HG03060 (cell line): ENCODE measurements around the gene CSNK2A1.
"Not testable (repeated sequence)": the region's sequence is repeated elsewhere in the genome, so short reads cannot be mapped to it uniquely, and the experiment has no call there.

ENCODE experiments used
- ATAC-seq: cut with Tn5 transposase; IDR thresholded peaks from one replicate; pipeline ENCODE4 v1.9.1; 2021; ENCODE audit warnings: low read depth, moderate number of reproducible peaks; ENCODE audit not compliant: unreplicated experiment

The CSNK2A1 gene

GRCh38 chr20:543369-544152 is at the start of gene CSNK2A1:
TSS of gene CSNK2A1 (minus strand) at chr20:543790. CDS start at chr20:508551, 35,239 bp downstream.
- peak; percentile 90 for ATAC-seq

- ATAC-seq, result no peak
Measured at GRCh38 chr20:592506-592905, 48.9 kb upstream of the CSNK2A1 start.

- no peak for ATAC-seq
Measured at GRCh38 chr20:591941-592340, 48.4 kb upstream of the CSNK2A1 start.

- peak; percentile 47 for ATAC-seq
Measured at GRCh38 chr20:588932-589672, 45.5 kb upstream of the CSNK2A1 start.

GRCh38 chr20:588476-588875 is 44.9 kb upstream of the CSNK2A1 start:
- ATAC-seq, result no peak

- ATAC-seq, result no peak
Measured at GRCh38 chr20:584971-585301, 41.3 kb upstream of the CSNK2A1 start.

DNA sequence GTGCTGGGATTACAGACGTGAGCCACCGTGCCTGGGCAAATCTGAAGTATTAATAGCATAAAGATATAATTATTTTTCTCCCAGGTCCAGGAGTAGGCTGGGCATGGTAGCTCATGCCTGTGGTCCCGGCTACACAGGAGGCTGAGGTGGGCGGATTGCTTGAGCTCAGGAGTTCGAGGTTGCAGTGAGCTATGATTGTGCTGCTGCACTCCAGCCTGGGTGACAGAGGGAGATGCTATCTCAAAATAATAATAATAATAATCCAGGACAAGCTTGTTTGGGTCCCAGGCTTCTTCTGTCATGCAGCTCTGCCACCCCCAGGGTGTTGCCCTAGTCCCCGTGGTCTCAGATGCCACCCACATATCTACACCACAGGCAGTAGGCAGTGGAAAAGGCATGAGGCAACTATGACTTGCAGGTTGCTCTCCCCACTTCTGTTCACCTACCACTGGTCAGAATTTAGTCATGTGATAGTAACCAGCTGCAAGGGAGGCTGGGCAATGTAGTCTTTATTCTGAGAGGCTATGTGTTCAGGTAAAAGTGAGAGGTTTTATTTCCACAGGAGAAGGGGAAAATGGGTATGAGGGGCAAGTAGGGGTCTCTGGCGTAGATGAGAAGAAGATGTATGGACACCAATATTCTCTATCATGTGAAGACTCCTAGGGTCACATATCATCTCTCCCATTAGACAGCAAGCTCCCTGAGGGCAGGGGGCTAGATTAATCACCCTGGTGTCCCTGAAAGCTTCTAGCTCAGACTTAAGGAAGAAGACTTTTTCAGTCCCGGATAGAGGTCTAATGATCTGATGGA is 40.8 kb upstream of the CSNK2A1 start:
- no peak for ATAC-seq

DNA sequence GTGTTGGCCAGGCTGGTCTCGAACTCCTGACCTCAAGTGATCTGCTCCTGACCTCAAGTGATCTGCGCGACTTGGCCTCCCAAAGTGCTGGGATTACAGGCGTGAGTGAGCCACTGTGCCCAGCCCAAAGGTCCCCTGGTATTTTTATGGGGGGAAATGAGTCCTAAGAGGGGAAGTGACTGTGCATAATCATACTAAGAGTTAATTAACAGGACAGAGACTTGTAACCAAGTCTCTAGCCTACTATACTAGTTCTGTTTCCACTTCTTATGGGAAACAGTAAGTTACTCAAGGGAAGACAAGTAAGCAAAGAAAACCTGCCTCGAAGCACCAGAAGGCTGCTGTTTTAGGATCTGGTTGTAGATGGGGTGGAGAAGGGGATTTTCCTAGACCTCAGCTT is 38.6 kb upstream of the CSNK2A1 start:
- no peak for ATAC-seq

DNA sequence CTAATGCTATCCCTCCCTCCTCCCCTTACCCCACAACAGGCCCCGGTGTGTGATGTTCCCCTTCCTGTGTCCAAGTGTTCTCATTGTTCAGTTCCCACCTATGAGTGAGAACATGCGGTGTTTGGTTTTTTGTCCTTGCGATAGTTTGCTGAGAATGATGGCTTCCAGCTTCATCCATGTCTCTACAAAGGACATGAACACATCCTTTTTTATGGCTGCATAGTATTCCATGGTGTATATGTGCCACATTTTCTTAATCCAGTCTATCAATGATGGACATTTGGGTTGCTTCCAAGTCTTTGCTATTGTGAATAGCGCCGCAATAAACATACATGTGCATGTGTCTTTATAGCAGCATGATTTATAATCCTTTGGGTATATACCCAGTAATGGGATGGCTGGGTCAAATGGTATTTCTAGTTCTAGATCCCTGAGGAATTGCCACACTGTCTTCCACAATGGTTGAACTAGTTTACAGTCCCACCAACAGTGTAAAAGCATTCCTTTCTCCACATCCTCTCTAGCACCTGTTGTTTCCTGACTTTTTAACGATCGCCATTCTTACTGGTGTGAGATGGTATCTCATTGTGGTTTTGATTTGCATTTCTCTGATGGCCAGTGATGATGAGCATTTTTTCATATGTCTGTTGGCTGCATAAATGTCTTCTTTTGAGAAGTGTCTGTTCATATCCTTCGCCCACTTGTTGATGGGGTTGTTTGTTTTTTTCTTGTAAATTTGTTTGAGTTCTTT is 35.5 kb upstream of the CSNK2A1 start:
- ATAC-seq, result not testable (repeated sequence)

GRCh38 chr20:577167-577791 is 33.7 kb upstream of the CSNK2A1 start:
- ATAC-seq, result no peak

- no peak for ATAC-seq
Measured at GRCh38 chr20:576156-576555, 32.6 kb upstream of the CSNK2A1 start.

GRCh38 chr20:575230-575629 is 31.6 kb upstream of the CSNK2A1 start:
- ATAC-seq, result no peak

- no peak for ATAC-seq
Measured at GRCh38 chr20:574297-574942, 30.8 kb upstream of the CSNK2A1 start.

DNA sequence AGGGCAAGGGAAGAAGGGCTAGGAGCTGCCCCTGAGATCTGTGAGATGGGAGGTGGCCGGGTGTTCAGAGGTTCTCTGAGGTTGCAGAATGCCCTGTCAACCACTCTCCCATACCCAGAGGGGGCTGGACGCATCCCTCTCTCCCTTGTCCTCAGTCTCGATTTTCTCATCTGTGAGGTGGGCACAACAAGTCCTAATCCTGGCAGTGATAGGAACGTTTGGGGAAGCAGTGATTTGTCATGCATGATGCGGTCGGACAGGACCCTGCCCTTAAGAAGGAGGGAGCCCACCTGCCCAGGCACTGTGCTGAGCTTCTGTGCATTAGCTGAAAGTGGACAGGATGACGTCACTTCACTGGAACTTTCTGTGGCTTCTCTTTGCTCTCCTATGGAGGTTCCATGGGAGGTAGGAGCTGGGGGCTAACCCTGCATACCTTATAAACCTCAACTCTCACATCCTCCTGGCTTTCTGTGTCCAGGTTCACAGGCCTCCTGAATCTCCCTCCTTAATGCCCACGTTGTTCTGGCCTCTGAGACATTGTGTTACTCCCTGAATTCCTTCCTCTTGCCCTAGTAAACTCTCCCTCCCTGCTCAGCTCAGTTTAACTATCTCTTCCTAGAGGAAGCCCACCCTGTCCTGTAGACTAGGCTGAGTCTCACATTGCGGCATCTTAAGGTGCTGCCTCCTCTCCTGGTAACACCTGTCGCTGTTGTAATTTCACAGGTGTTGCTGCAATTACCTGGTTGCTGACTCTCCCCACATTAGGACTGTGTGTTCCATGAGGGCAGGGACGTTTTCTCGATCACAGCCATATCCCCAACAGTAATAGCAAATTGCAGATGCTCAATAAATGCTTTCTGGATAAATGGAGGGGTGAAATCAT is 30.1 kb upstream of the CSNK2A1 start:
- no peak for ATAC-seq

GRCh38 chr20:572727-573126 is 29.1 kb upstream of the CSNK2A1 start:
- no peak for ATAC-seq

- ATAC-seq, result no peak
Measured at GRCh38 chr20:571754-572441, 28.3 kb upstream of the CSNK2A1 start.

- ATAC-seq, result no peak
Measured at GRCh38 chr20:568673-569415, 25.3 kb upstream of the CSNK2A1 start.
